Measurements from ENCODE around the gene A4GNT.

DNA sequence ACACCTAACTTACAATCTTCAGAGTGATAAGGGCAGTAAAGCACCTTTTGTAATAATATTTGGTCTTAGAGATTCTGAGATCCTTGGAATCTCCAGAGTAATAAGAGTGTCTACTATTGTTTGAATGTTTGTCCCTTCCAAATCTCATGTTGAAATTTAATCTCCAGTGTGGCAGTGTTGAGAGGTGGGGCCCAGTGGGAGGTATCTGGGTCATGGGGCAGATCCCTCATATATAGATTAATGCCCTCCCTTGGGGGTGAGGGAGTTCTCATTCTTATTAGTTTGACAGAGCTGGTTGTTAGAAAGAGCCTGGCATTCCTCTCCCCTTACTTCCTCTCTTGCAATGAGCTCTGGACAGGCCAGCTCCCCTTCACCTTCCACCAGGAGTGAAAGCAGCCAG, 32.8 kb downstream of the A4GNT start:
- TF ChIP-seq POLR2A (IDR thresholded peaks at IDR 0.05): no peak
- TF ChIP-seq, protein P1, sequence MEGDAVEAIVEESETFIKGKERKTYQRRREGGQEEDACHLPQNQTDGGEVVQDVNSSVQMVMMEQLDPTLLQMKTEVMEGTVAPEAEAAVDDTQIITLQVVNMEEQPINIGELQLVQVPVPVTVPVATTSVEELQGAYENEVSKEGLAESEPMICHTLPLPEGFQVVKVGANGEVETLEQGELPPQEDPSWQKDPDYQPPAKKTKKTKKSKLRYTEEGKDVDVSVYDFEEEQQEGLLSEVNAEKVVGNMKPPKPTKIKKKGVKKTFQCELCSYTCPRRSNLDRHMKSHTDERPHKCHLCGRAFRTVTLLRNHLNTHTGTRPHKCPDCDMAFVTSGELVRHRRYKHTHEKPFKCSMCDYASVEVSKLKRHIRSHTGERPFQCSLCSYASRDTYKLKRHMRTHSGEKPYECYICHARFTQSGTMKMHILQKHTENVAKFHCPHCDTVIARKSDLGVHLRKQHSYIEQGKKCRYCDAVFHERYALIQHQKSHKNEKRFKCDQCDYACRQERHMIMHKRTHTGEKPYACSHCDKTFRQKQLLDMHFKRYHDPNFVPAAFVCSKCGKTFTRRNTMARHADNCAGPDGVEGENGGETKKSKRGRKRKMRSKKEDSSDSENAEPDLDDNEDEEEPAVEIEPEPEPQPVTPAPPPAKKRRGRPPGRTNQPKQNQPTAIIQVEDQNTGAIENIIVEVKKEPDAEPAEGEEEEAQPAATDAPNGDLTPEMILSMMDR (IDR thresholded peaks at IDR 0.05): no peak

Data from stomach (tissue), 4 donors.